Measurements from ENCODE around the gene RHOH. TPM values are rescaled to one million over a fixed set of nuclear protein-coding genes. Genes with fewer than 3 reads are reported as not detected.

Gene RHOH
- total and polyA plus RNA-seq, 10 of the 15 experiments (the other 5 are each of a cell fraction or from before 2014, with no cell fraction given), result 46.5 to 120 (median 57.9) TPM

DNA sequence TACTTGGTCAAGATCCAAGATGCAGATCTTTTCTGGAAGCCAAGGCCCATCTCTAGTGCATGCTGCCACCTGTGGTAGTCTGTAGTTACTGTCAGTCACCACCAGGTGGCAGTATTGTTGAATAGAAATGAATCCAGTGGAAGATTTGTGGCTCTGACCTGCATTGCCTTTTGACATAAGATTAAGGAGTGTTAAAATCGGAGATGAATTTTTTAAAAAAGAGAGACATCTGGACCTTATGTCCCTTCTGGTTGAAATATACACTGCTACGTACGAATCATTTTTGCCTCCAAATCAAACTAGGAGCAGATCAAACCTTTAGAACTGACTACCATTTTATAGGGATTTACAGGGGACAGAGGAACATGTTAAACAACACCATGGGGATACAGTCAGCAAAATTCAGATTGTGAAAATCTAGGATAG is 46.9 kb upstream of the RHOH start (continued):
- TF ChIP-seq RELA (IDR thresholded peaks at IDR 0.05; ENCODE audit: borderline replicate concordance, partially characterized antibody) (no peak), BMI1 (IDR thresholded peaks at IDR 0.05; ENCODE audit: borderline replicate concordance) (no peak), ZNF384 (IDR thresholded peaks at IDR 0.05; ENCODE audit: borderline replicate concordance, low read depth, low read length) (no peak), NFXL1 (IDR thresholded peaks at IDR 0.05; ENCODE audit: borderline replicate concordance) (no peak), TARDBP (IDR thresholded peaks at IDR 0.05; ENCODE audit: borderline replicate concordance) (no peak), KAT2A (conservative IDR thresholded peaks at IDR 0.05; ENCODE audit: control insufficient read depth, low read depth, low read length) (no peak), SREBF1 (IDR thresholded peaks at IDR 0.05; ENCODE audit: low read length) (no peak), TBL1XR1 (IDR thresholded peaks at IDR 0.05; ENCODE audit: low read depth, low read length) (no peak), SUPT20H (IDR thresholded peaks at IDR 0.05; ENCODE audit: borderline replicate concordance, control insufficient read depth, low read depth, low read length) (no peak), NFYB (IDR thresholded peaks at IDR 0.05; ENCODE audit: insufficient read depth, low read depth, low read length) (no peak), TCF7 (IDR thresholded peaks at IDR 0.05; ENCODE audit: borderline replicate concordance) (no peak), HDAC6 (IDR thresholded peaks at IDR 0.05; ENCODE audit: unreplicated experiment) (no peak), CBFB (IDR thresholded peaks at IDR 0.05; ENCODE audit: low read depth) (no peak)
- TF ChIP-seq, protein P1, sequence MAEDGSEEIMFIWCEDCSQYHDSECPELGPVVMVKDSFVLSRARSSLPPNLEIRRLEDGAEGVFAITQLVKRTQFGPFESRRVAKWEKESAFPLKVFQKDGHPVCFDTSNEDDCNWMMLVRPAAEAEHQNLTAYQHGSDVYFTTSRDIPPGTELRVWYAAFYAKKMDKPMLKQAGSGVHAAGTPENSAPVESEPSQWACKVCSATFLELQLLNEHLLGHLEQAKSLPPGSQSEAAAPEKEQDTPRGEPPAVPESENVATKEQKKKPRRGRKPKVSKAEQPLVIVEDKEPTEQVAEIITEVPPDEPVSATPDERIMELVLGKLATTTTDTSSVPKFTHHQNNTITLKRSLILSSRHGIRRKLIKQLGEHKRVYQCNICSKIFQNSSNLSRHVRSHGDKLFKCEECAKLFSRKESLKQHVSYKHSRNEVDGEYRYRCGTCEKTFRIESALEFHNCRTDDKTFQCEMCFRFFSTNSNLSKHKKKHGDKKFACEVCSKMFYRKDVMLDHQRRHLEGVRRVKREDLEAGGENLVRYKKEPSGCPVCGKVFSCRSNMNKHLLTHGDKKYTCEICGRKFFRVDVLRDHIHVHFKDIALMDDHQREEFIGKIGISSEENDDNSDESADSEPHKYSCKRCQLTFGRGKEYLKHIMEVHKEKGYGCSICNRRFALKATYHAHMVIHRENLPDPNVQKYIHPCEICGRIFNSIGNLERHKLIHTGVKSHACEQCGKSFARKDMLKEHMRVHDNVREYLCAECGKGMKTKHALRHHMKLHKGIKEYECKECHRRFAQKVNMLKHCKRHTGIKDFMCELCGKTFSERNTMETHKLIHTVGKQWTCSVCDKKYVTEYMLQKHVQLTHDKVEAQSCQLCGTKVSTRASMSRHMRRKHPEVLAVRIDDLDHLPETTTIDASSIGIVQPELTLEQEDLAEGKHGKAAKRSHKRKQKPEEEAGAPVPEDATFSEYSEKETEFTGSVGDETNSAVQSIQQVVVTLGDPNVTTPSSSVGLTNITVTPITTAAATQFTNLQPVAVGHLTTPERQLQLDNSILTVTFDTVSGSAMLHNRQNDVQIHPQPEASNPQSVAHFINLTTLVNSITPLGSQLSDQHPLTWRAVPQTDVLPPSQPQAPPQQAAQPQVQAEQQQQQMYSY (CRISPR knock-in tag; IDR thresholded peaks at IDR 0.05), result no peak
- TF ChIP-seq, protein P2, sequence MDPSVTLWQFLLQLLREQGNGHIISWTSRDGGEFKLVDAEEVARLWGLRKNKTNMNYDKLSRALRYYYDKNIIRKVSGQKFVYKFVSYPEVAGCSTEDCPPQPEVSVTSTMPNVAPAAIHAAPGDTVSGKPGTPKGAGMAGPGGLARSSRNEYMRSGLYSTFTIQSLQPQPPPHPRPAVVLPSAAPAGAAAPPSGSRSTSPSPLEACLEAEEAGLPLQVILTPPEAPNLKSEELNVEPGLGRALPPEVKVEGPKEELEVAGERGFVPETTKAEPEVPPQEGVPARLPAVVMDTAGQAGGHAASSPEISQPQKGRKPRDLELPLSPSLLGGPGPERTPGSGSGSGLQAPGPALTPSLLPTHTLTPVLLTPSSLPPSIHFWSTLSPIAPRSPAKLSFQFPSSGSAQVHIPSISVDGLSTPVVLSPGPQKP (IDR thresholded peaks at IDR 0.05; ENCODE audit: low read depth, low read length), result no peak
- TF ChIP-seq, protein P3, sequence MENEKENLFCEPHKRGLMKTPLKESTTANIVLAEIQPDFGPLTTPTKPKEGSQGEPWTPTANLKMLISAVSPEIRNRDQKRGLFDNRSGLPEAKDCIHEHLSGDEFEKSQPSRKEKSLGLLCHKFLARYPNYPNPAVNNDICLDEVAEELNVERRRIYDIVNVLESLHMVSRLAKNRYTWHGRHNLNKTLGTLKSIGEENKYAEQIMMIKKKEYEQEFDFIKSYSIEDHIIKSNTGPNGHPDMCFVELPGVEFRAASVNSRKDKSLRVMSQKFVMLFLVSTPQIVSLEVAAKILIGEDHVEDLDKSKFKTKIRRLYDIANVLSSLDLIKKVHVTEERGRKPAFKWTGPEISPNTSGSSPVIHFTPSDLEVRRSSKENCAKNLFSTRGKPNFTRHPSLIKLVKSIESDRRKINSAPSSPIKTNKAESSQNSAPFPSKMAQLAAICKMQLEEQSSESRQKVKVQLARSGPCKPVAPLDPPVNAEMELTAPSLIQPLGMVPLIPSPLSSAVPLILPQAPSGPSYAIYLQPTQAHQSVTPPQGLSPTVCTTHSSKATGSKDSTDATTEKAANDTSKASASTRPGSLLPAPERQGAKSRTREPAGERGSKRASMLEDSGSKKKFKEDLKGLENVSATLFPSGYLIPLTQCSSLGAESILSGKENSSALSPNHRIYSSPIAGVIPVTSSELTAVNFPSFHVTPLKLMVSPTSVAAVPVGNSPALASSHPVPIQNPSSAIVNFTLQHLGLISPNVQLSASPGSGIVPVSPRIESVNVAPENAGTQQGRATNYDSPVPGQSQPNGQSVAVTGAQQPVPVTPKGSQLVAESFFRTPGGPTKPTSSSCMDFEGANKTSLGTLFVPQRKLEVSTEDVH (IDR thresholded peaks at IDR 0.05; ENCODE audit: low read depth, partially characterized antibody), result no peak
- TF ChIP-seq, protein P4, sequence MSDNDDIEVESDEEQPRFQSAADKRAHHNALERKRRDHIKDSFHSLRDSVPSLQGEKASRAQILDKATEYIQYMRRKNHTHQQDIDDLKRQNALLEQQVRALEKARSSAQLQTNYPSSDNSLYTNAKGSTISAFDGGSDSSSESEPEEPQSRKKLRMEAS (IDR thresholded peaks at IDR 0.05; ENCODE audit: low read depth, low read length), result no peak
- TF ChIP-seq, protein P5, sequence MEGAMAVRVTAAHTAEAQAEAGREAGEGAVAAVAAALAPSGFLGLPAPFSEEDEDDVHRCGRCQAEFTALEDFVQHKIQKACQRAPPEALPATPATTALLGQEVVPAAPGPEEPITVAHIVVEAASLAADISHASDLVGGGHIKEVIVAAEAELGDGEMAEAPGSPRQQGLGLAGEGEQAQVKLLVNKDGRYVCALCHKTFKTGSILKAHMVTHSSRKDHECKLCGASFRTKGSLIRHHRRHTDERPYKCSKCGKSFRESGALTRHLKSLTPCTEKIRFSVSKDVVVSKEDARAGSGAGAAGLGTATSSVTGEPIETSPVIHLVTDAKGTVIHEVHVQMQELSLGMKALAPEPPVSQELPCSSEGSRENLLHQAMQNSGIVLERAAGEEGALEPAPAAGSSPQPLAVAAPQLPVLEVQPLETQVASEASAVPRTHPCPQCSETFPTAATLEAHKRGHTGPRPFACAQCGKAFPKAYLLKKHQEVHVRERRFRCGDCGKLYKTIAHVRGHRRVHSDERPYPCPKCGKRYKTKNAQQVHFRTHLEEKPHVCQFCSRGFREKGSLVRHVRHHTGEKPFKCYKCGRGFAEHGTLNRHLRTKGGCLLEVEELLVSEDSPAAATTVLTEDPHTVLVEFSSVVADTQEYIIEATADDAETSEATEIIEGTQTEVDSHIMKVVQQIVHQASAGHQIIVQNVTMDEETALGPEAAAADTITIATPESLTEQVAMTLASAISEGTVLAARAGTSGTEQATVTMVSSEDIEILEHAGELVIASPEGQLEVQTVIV (IDR thresholded peaks at IDR 0.05; ENCODE audit: borderline replicate concordance, partially characterized antibody), result no peak

All from GM12878 (cell line).